GM21825 (cell line): ENCODE measurements around the gene TMEM258.

Experiments
- ATAC-seq: cut with Tn5 transposase; IDR thresholded peaks from one replicate; pipeline ENCODE4 v1.9.1; 2021; ENCODE audit warnings: mild to moderate bottlenecking, moderate library complexity; ENCODE audit not compliant: unreplicated experiment

TMEM258 gene

DNA sequence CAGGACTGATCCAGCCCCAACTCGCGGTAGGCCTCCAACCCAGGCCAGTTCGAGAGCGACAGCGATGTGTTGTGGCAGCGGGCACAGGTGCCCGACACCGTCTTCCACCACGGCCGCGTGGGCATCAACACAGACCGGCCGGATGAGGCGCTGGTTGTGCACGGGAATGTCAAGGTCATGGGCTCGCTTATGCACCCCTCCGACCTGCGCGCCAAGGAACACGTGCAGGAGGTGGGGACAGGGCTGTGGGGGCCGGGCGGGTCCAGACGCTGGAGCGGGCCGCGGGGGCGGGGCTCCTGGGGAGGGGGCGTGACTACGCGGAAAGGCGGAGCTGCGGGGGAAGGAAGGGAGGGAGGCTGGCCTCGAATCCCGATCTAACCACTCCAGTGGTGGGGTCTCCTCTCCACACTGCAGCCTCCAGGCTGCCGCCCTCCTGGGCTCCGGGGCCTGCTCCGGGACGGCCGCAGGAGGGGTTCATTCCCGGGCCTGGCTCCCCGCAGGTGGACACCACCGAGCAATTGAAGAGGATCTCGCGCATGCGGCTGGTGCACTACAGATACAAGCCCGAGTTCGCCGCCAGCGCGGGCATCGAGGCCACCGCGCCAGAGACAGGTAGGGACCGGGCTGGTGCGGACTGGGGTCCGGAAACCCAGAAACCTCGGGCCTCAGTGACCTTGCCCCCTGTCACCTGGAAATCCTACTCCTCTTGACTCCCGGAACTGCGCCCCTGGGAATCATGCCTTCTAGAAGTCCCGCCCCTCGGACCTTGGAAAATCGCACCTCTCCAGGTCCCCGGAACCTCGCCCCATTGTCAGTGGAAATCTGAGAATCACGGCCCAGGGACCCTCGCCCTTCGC is 14.9 kb downstream of the TMEM258 start:
- no peak for ATAC-seq

DNA sequence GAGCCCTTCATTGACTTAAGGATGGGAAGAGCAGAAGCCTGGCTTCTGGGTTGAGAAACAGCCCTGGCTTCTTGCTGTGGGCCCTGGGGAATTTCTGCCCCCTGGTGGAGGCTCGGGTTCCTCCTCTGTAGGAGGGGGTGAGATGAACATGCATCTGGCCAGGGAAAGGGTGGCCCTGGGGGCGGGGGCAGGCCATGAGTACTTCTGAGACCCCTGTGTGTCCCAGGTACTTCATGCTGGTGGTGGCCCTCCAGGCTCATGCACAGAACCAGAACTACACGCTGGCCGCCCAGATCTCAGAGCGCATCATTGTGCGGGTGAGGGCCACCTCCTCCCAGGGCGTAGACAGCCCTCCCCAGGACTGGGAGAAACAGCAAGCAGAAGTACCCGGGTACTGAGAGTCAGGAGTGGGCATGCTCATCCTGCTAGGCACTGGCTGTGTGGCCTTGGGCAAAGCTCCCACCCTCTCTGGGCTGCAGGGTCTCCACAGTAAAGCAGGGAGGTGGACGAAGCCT is 15.8 kb downstream of the TMEM258 start:
- ATAC-seq, result no peak

DNA sequence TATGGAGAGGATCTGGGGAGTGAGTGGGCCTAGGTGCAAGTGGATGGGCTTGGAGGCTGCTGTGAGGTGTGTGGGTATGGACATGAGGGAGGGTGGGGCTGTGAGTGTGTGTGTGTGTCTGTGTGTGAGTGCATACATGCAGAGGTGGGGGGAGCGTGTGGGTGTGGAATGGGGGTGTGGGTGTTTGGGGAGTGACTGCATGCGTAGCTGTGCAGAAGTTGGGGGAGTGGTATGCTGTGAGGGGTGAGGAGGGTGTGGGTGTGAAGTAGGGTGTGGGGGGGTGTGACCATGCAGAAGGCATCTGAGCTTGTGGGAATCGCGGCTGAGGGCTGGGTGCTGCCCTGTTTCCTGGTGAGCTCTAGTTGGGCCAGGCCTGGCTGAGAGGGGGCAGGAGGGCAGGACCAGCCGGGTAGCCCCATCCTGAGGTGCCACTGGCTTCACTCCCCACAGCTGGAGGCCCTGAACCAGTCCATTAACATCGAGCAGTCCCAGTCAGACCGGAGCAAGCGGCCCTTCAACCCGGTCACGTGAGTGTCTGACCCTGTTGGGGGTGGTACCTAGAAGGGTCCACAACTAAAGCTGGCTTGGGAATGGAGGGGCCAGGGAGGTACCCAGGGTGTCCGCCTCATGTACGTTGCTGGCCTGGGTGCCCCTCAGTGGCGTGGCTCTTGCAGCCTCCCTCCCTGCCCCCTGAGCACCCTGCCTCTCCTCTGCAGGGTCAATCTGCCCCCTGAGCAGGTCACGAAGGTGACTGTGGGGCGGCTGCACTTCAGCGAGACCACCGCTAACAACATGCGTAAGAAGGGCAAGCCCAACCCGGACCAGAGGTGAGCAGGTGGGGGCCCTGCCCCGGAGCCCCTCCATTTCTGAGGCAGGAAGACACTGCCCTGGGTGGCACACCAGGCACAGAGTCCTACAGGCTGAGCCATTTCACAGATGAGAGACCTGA is 16.5 kb downstream of the TMEM258 start:
- no peak for ATAC-seq

DNA sequence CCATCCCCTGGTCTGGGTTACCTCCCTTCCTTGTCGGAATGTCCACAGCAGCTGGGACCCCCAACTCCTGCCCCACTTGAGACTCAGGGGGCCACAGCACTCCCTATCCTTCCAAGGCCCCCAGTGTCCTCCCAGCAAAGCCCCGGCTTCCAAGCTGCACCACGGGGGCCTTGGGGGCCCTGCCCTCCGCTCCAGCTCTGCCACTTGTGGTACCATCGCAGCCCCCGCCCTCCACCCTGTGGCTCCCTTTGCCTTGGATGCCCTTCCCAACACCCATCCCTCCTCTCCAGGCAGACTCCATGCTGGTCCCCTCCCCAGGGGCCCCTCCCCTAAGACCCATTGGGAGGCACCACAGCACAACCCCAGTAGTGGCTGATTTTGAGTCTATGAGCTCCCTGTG is 17.3 kb downstream of the TMEM258 start:
- no peak for ATAC-seq

DNA sequence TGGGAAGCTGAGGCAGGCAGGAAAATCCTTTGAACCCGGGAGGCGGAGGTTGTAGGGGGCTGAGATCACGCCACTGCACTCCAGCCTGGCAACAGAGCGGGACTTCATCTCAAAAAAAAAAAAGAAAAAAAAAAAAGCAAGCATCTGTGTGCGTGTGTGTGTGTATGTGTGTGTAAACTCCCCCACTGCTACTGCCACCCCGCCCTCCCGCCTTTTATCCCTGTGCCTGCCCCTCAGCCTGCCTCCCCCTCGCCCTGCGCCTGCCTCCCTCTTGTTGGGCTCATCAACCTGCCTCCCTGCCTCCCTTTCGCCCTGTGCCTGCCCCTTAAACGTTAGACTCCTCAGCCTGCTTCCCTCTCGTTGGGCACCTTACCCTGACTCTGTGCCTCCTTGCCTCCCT is 18.0 kb downstream of the TMEM258 start:
- ATAC-seq, result no peak

DNA sequence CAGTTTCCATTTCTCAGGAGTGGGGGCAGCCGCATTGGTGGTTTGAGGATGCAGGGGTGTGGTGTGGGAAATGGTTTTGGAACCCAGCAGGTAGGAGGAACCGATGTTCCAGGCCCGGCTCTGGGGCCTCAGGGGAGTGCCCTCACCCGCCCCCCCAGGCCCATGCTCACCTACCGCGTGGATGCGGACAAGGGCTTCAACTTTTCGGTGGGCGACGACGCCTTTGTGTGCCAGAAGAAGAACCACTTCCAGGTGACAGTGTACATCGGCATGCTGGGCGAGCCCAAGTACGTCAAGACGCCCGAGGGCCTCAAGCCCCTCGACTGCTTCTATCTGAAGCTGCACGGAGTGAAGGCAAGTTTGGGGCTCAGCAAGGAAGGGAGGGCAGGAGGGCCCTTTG is 18.6 kb downstream of the TMEM258 start:
- ATAC-seq, result no peak

DNA sequence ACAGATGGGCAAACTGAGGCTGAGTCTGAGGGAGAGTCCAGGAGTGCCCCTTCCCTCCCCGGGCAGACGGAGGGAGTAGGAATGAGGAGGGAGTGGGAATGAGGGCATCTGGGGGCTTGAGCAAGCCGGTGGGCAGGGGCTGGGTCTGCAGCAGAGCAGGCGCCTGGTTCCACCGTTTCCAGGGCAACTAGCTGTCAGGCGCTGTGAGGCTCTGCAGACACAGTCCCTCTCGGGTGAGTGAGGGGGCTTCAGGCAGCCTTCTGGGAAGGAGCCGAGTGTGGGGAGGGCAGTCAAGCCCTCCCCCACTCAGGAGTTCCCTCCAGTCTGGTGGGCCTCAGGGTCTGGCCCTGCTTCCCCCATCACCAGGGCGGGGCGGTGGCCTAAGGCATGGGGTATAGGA is 19.0 kb downstream of the TMEM258 start:
- ATAC-seq, result no peak

DNA sequence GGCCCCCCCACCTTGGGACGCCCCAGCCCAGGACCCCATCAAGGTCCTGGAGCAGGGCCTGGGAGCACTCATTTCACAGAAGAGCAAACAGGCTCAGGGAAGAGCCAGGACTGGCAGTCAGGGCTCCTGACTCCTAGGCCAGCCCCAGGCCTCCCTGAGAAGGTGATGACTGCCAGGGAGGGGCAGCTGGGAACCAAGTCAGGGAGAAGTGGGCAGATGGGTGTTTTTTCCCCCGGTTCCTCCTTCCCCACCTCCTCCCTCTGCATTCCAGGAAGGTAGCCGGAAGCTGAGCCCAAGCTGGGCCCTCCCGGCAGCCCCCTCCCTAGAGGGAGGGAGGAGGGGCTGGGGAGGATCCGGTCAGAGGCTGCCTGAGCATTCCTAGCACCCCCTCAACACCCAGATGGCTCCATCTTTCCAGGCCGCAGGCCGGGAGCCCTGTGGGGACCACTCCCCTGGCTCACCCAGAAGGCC is 20.4 kb downstream of the TMEM258 start:
- ATAC-seq, result no peak

DNA sequence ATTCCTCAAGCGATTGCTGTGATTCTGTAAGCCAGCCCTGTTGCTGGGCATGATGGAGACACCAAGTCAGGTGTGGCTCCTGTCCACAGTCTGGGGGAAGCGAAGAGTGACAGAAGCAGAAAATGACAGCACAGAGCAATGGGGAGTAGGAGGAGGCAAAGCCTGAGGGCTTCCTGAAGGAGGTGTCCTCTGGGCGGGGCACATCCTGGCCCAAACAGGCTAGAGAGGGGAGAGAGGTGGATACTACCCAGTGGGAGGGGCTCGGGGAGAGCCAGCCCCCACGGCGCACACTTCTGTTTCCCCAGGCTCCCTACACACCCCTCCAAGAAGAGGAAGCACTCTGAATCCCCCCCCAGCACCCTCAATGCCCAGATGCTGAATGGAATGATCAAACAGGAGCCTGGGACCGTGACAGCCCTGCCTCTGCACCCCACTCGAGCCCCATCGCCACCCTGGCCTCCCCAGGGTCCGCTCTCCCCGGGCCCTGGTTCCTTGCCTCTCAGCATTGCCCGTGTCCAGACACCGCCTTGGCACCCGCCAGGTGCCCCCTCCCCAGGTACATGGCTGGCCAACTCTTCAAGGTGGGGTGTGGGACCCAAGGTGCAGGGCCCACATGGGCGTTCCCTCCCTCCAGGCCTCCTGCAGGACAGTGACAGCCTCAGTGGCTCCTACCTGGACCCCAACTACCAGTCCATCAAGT is 21.1 kb downstream of the TMEM258 start:
- ATAC-seq, result no peak

DNA sequence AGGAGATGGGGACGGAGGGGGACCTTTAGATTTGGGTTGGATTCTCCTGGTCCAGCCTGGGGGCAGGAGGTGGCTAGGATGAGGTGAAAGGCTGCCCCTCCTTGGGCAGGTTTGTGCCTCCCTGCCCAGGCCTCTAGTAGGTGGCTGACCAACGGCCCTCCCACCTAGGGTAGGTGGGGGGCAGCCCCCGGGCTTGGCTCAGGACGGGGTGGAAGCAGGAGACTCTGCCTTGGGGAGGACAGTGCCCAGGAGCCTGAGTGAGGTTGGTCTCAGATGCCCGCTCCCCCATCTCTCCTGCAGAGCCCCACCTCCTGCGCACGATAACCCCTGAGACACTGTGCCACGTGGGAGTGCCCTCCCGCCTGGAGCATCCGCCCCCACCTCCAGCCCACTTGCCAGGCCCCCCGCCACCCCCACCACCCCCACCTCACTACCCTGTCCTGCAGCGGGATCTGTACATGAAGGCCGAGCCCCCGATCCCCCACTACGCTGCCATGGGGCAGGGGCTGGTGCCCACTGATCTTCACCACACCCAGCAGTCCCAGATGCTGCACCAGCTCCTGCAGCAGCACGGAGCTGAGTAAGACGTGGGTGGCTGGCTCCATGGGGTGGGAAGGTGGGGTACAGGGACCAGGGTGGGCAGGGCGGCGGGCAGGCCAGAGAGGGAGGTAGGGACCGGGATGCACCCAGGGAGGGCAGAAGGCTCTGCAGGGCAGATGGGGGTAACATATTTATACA is 22.3 kb downstream of the TMEM258 start:
- ATAC-seq, result no peak

DNA sequence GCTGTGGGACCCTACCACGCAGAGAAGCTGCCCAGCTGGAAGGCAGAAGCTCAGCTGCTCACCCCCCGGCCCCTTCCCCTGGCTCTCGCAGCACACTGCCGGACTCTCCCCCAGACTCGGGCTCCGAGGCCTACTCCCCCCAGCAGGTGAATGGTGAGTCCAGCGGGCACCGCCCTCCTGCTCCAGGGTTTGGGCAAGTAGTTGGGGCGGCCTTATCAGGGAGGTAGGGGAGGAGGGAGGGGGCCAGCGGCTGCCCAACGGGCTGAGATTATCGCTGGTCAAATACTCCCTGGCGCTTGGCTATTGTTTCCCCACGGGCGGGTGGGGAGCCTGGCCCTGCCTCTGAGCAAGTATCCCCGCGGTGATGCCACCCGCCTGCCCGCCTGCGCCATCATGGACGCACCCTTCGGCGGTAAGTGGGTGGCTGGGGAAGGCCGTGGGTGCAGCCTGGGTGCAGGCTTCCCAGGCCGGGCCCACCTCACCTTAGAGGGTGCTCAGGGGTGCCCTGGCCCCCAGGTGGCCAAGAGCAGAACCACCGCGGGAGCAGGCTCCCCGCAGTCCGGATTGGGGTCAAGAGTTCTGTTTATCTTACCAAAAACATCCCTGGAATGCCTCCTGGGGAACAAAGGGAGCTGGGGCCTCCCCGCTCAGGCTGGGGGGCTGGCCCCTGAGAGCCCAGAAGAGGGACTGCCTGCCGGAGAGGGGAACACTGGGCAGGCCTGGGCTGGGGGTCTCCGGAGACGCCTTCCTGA is 23.1 kb downstream of the TMEM258 start:
- ATAC-seq, result no peak

DNA sequence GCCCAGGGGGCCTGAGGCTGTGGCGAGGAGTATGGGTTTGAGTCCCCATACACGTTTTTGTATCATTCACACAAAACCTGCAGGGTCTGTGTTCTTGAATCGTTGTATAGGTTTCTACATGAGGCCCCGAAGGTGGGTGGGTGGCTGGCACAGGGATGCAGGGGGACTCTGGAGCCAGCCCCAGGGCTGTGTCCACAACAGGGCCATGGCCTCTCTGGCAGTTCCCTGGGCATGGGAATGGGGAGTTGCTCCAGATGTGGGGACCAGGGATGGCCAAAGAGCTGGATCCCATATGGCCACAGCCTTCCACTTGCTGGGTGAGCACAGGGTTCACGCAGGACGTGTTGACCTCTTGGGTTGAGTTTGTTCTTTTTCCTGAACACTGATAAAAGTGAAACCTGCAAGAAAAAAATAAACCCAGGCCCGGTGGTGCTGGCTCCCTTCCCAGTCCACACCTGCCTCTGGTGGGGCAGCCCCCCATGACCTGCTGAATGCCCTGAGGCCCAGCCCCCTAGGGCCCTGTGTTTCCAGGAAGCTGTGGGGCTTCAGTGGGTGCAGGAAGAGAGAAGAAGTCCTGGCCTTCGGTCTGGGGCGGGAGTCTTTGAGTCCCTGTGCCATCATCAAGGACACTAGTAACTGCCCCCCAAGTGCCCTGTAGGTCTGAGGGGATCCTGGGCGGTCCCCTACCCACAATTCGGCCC is 23.9 kb downstream of the TMEM258 start:
- ATAC-seq, result no peak

DNA sequence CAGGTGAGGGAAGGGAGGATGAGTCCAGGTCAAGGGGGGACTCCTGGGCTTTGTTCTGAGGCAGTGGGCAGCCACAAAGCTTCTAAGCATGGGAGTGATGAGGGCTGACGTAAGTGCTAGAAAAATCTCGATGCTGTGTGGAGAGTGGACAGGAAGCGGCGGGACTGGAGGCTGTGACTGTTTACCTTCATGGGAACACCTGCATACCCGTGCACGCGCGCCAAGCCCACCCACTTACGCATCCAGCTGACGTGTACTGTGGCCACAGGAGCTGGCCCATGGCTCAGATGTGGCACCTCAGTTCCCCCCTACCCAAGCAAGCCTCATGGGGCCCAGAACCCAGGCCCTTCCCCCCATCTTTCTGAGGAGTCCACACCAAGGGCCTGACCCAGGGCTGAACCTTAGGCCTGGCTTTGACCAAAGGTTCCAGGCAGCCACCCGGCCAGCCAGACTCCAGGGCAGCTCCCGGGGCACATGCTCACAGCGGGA is 26.0 kb downstream of the TMEM258 start:
- ATAC-seq, result no peak

DNA sequence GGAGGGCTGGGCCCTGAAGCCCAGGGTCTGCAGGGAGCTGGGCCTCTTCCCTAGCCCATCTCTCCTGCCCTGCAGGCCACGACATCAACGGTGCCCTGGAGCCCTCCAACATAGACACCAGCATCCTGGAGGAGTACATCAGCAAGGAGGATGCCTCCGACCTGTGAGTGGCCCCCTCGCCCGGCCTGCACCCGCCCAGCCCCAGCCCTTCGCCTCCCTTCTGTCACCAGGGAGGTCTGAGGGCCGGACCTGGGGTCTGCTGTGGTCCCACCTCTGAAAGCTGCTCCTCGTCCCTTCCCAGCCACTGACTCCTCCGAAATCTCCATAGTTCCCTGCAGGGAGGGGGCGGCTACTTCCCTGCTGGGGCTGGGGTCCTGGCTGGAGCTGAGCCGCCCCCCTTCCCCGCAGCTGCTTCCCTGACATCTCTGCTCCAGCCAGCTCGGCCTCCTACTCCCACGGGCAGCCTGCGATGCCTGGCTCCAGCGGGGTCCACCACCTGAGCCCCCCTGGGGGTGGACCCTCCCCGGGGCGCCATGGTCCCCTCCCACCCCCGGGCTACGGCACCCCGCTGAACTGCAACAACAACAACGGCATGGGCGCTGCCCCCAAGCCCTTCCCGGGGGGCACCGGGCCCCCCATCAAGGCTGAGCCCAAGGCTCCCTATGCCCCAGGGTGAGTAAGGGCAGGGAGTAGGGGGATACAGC is 26.7 kb downstream of the TMEM258 start:
- ATAC-seq, result no peak

DNA sequence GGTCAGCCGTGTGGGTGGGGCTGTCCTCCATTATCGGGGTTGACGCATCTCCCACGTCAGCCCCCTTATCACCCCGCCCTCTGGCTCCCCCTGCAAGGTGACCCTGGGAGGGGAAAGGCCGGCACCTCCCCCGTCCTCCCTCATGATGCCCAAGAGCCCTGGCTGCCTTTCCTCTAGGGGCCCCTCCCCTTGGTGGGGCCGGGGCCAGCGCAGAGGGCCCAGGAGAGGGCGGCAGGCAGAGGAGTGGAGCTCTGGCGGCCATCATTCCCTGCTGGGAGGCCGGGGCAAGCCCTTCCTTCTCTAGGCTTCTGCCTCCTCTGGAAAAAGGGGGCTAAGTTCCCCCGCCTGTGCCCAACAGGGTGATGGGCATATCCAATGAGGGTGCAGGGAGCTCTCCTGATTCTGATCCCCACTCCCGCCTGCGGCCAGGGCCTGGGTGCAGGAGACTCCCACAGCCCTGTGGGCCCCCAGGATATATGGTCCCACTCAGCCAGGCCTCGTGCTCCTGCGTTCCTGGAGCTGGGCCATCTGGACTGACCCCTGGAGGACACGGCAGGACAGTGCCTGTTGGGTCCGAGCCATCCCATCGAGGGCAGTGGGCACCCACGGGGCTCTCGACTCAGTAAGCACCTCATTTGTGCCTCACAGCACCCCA is 27.7 kb downstream of the TMEM258 start:
- no peak for ATAC-seq

DNA sequence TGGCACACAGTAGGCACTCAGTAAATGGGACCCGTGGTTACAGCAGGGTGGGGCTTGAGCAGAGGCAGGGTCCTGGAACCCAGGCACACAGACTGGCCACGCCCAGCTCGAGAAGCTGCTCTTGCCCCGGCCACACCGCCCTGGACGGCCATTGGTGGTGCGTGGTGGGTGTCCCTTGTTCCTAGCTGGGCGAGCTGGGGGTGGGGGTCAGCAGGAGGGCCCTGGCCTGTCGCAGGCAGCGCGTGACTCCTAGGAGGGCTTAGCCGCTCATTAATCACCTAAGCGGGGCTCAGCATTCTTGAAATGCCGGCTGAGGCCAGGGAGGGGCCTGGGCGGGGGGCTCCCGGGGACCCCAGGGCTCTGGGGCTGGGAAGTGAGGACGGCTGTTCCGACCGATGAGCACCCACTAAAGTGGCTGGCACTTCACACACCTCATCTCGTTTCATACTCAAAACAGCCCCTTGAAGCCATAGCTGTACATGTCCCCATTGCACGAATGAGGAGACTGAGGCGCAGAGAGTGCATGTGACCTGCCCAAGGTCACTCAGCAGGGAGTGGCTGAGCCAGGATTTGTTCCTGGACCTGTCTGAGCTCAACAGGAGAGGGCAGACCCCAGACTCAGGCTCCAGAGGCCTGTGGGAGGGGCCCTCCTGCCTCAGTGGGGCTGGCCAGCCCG is 28.3 kb downstream of the TMEM258 start:
- ATAC-seq, result no peak

DNA sequence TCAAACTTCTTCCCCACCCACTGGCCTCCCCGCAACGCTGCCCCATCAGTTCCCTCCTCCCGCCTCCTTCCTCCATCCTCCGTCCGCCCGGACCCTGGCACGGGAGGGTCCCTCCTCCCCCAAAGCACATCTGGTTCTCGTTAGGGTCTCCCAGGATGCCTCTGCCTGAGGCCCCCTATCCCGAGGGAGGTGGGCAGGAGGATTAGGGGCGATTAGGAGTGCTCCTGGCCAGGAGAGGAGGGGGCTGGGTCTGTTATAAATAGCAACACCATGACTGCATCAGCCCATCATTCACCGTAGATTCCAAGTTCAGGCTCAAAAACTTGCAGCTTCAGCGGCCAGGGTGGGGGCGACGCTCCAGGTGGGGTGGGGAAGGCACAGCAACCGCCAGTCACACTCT is 29.6 kb downstream of the TMEM258 start:
- no peak for ATAC-seq
